SH-SY5Y (cell line): ENCODE measurements around the gene GP1BA.

ENCODE experiments used
- GATA2 ChIP-seq: IDR thresholded peaks from 2 replicates; pipeline ENCODE4 v1.6.1; 2011; ENCODE audit warnings: mild to moderate bottlenecking, low read depth, low read length
- GATA3 ChIP-seq: IDR thresholded peaks from 2 replicates; pipeline ENCODE4 v1.6.1; 2011; ENCODE audit warnings: low read depth, mild to moderate bottlenecking, low read length, moderate library complexity

DNA sequence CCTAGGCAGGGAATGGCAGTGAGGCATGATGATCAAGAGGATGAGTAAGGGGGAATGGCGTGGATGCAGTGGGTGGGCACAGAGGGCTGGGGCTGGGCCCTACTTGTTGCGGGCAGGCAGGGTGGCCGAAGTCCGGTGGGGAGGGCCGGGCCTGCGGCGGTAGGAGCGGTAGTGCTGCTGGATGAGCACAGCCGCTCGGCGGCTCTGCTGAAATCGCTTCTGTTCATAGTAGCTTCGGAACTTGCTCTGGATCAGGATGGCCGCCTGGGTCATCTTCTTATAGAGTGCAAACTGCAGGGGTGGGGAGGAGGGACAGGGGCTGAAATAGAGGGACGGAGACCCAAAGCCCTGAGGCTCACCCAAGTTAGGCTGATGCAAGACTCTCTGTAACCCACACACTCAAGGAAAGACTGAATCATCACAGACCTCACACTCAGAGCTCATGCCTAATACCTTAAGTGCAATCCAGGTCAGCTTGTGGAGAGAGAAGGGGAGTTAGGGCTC lies 37.0 kb downstream of the GP1BA start:
- TF ChIP-seq GATA2 (no peak), GATA3 (no peak)
